Sigmoid colon (tissue), 4 donors: ENCODE data around the gene ATM.

ENCODE experiments used
- CTCF ChIP-seq, 4 experiments: fragments of 450-650 bp in 3 of 4; fragments of 200-600 bp in 1 of 4; IDR thresholded peaks; one replicate each; pipeline ENCODE4 v1.5.1; 2016 to 2019; ENCODE audit warnings: antibody characterized with exemption in 4 of 4, mild to moderate bottlenecking in 3 of 4, moderate library complexity in 2 of 4
- EP300 ChIP-seq, 4 donors: sonication (generic); formaldehyde crosslinking; IDR thresholded peaks; one replicate each; pipeline ENCODE4 v1.6.1; 2017; ENCODE audit warnings: antibody characterized with exemption in 4 of 4
- POLR2A ChIP-seq, 2 donors: fragments of 450-650 bp; IDR thresholded peaks; one replicate each; pipeline ENCODE4 v1.6.1; 2016; ENCODE audit warnings: antibody characterized with exemption in 2 of 2, mild to moderate bottlenecking in 2 of 2, moderate library complexity in 2 of 2
- POLR2AphosphoS5 ChIP-seq, 4 donors: sonication (generic); formaldehyde crosslinking; IDR thresholded peaks; one replicate each; pipeline ENCODE4 v1.6.1; 2017; ENCODE audit warnings: antibody characterized with exemption in 4 of 4

GRCh38 chr11:108307751-108308150 lies 84.9 kb downstream of the ATM start:
- TF ChIP-seq CTCF (IDR thresholded peaks at IDR 0.05) = no peak
- TF ChIP-seq POLR2A (IDR thresholded peaks at IDR 0.05) = no peak
- TF ChIP-seq POLR2AphosphoS5 (IDR thresholded peaks at IDR 0.05) = no peak
- no peak for TF ChIP-seq EP300 (IDR thresholded peaks at IDR 0.05)
